ENCODE data around the gene PLA2G6.
A peak's percentile ranks its signal among the peaks of the same experiment; 100 is the strongest.
"Not testable (repeated sequence)": the region's sequence is repeated elsewhere in the genome, so short reads cannot be mapped to it uniquely, and the experiment has no call there.

Gene PLA2G6

GRCh38 chr22:38080850-38081635, 100.6 kb downstream of the PLA2G6 start:
- peak; percentile 39 for DNase-seq

- no peak for DNase-seq
These were observed 101.2 kb downstream of the PLA2G6 start for GRCh38 chr22:38080474-38080849.

GRCh38 chr22:38079804-38080203, 101.8 kb downstream of the PLA2G6 start:
- no peak for DNase-seq

- DNase-seq = not testable (repeated sequence)
These were observed 102.4 kb downstream of the PLA2G6 start for GRCh38 chr22:38079208-38079607.

GRCh38 chr22:38078046-38078840, 103.4 kb downstream of the PLA2G6 start:
- no peak for DNase-seq

GRCh38 chr22:38077595-38077994, 104.0 kb downstream of the PLA2G6 start:
- DNase-seq = no peak

- no peak for DNase-seq
These were observed 104.5 kb downstream of the PLA2G6 start for GRCh38 chr22:38077096-38077495.

- no peak for DNase-seq
These were observed 105.7 kb downstream of the PLA2G6 start for GRCh38 chr22:38075961-38076360.

GRCh38 chr22:38075105-38075825, 106.4 kb downstream of the PLA2G6 start:
- no peak for DNase-seq

GRCh38 chr22:38074181-38075104, 107.2 kb downstream of the PLA2G6 start:
- DNase-seq = no peak

- no peak for DNase-seq
These were observed 108.2 kb downstream of the PLA2G6 start for GRCh38 chr22:38073150-38074130.

GRCh38 chr22:38072322-38073149, 109.1 kb downstream of the PLA2G6 start:
- no peak for DNase-seq

- DNase-seq = no peak
These were observed 110.0 kb downstream of the PLA2G6 start for GRCh38 chr22:38071421-38072321.

- DNase-seq = no peak
These were observed 111.2 kb downstream of the PLA2G6 start for GRCh38 chr22:38070250-38070921.

- no peak for DNase-seq
These were observed 112.0 kb downstream of the PLA2G6 start for GRCh38 chr22:38069372-38070249.

- DNase-seq = no peak
These were observed 112.8 kb downstream of the PLA2G6 start for GRCh38 chr22:38068641-38069371.
